HepG2 (cell line): ENCODE results near the gene HSPA6. TPM values are rescaled to one million over a fixed set of nuclear protein-coding genes. Genes with fewer than 3 reads are reported as not detected.

Experiments
- CBX5 ChIP-seq: sonication (generic); formaldehyde crosslinking; IDR thresholded peaks from 2 replicates; pipeline ENCODE4 v1.4.0; 2020; ENCODE audit warnings: missing genetic modification reagents, borderline replicate concordance
- ETV5 ChIP-seq: IDR thresholded peaks from 2 replicates; pipeline ENCODE4 v1.6.1; 2018; ENCODE audit warnings: missing biosample characterization, missing genetic modification reagents, inconsistent platforms, borderline replicate concordance
- FOXA3 ChIP-seq: IDR thresholded peaks from 2 replicates; pipeline ENCODE4 v1.6.1; 2016; ENCODE audit warnings: missing genetic modification reagents, missing compliant biosample characterization
- FOXC1 ChIP-seq: sonication (generic); formaldehyde crosslinking; IDR thresholded peaks from 2 replicates; pipeline ENCODE4 v1.8.0; 2022; ENCODE audit warnings: mild to moderate bottlenecking, missing genetic modification reagents, borderline replicate concordance
- GATAD2A ChIP-seq: IDR thresholded peaks from 2 replicates; pipeline ENCODE4 v1.6.1; 2016
- KLF12 ChIP-seq: sonication (generic); formaldehyde crosslinking; IDR thresholded peaks from 2 replicates; pipeline ENCODE4 v1.4.0; 2020; ENCODE audit warnings: missing genetic modification reagents, borderline replicate concordance
- MLX ChIP-seq: IDR thresholded peaks from 2 replicates; pipeline ENCODE4 v1.6.1; 2016
- NPAS2 ChIP-seq: sonication (generic); formaldehyde crosslinking; IDR thresholded peaks from 2 replicates; pipeline ENCODE4 v1.8.0; 2022; ENCODE audit warnings: mild to moderate bottlenecking, missing genetic modification reagents, borderline replicate concordance
- POGZ ChIP-seq: sonication (generic); formaldehyde crosslinking; IDR thresholded peaks from 2 replicates; pipeline ENCODE4 v1.4.0; 2020; ENCODE audit warnings: mild to moderate bottlenecking, missing genetic modification reagents
- RCOR2 ChIP-seq: IDR thresholded peaks from 2 replicates; pipeline ENCODE4 v1.6.1; 2016; ENCODE audit warnings: missing biosample characterization, missing genetic modification reagents
- SP2 ChIP-seq: sonication (generic); formaldehyde crosslinking; IDR thresholded peaks from 2 replicates; pipeline ENCODE4 v1.5.1; 2020; ENCODE audit warnings: mild to moderate bottlenecking, missing genetic modification reagents
- SP5 ChIP-seq: IDR thresholded peaks from 2 replicates; pipeline ENCODE4 v1.6.1; 2016; ENCODE audit warnings: low read depth, borderline replicate concordance
- SRSF4 ChIP-seq: fragments of 200-400 bp; formaldehyde crosslinking; IDR thresholded peaks from one replicate; pipeline ENCODE4 v1.6.1; 2018; ENCODE audit warnings: mild to moderate bottlenecking, low read depth, low read length, moderate library complexity; ENCODE audit not compliant: poor library complexity, severe bottlenecking
- TGIF2 ChIP-seq: IDR thresholded peaks from 2 replicates; pipeline ENCODE4 v1.6.1; 2016; ENCODE audit warnings: control low read depth, missing compliant biosample characterization
- ZEB1 ChIP-seq: IDR thresholded peaks from 2 replicates; pipeline ENCODE4 v1.6.1; 2012; ENCODE audit warnings: mild to moderate bottlenecking, low read depth, inconsistent platforms; ENCODE audit not compliant: insufficient replicate concordance
- ZKSCAN1 ChIP-seq: fragments of 150-350 bp; IDR thresholded peaks from 2 replicates; pipeline ENCODE4 v1.6.1; 2014; ENCODE audit warnings: low read length
- ZNF292 ChIP-seq: sonication (generic); formaldehyde crosslinking; IDR thresholded peaks from 2 replicates; pipeline ENCODE4 v1.8.1; 2022; ENCODE audit warnings: mild to moderate bottlenecking, low read depth, missing genetic modification reagents, borderline replicate concordance
- ZNF446 ChIP-seq: sonication (generic); formaldehyde crosslinking; IDR thresholded peaks from 2 replicates; pipeline ENCODE4 v1.5.0; 2020; ENCODE audit warnings: mild to moderate bottlenecking, missing genetic modification reagents
- ZNF567 ChIP-seq: sonication (generic); formaldehyde crosslinking; IDR thresholded peaks from 2 replicates; pipeline ENCODE4 v1.8.1; 2023; ENCODE audit warnings: mild to moderate bottlenecking, missing genetic modification reagents, borderline replicate concordance
- ZNF615 ChIP-seq: sonication (generic); formaldehyde crosslinking; IDR thresholded peaks from 2 replicates; pipeline ENCODE4 v1.5.0; 2020; ENCODE audit warnings: mild to moderate bottlenecking, missing genetic modification reagents, borderline replicate concordance
- ZNF639 ChIP-seq: conservative IDR thresholded peaks from 2 replicates; pipeline ENCODE4 v1.6.1; 2018; ENCODE audit warnings: missing genetic modification reagents
- polyA plus RNA-seq, 8 experiments: library from polyadenylated mRNA; depleted of rRNA in 3 of 8; stranded (reverse) in 7 of 8; unstranded in 1 of 8; fragments of >200 nt; fragmentation: Illumina TruSeq in 4 of 8; extraction: Trizol in 4 of 8; gene quantifications; 2 replicates each; pipeline versions ENCODE4 v1.2.1 to v1.2.3, GENCODE V29; 2011 to 2016; ENCODE audit warnings: low read depth in 4 of 8, missing spikeins in 1 of 8, mixed read lengths in 1 of 8; ENCODE audit not compliant: insufficient read depth in 1 of 8
- total RNA-seq, 5 experiments: library from RNA; depleted of rRNA; stranded (reverse); fragments of >200 nt; fragmentation: Illumina TruSeq; extraction: Trizol; gene quantifications; 2 replicates each; pipeline ENCODE4 v1.2.3, GENCODE V29; 2016; ENCODE audit warnings: low read depth in 1 of 5
- TF ChIP-seq, protein P1 (sequence below): sonication (generic); formaldehyde crosslinking; IDR thresholded peaks from 2 replicates; pipeline ENCODE4 v1.8.1; 2023; ENCODE audit warnings: mild to moderate bottlenecking, missing genetic modification reagents
- TF ChIP-seq, protein P2 (sequence below): sonication (generic); formaldehyde crosslinking; IDR thresholded peaks from 2 replicates; pipeline ENCODE4 v1.4.0; 2020; ENCODE audit warnings: missing genetic modification reagents
- TF ChIP-seq, protein P3 (sequence below): IDR thresholded peaks from 2 replicates; pipeline ENCODE4 v1.6.1; 2016; ENCODE audit warnings: low read depth

The HSPA6 gene
- total and polyA plus RNA-seq, 2 of the 13 experiments (the other 11 are each of a cell fraction or from before 2014, with no cell fraction given) = 0.07 TPM; not detected in 1

GRCh38 chr1:161506336-161507223 is 17.8 kb upstream of the HSPA6 start (continued):
- TF ChIP-seq MLX (CRISPR knock-in tag) (no peak), FOXA3 (CRISPR knock-in tag) (0 out of 2 replicates have a peak, but pooled peaks have one; percentile 17), ZNF446 (CRISPR knock-in tag) (no peak), FOXC1 (no peak), KLF12 (CRISPR knock-in tag) (no peak), RCOR2 (CRISPR knock-in tag) (peak; percentile 30; the same call in 1 of the 2 replicates), GATAD2A (0 out of 2 replicates have a peak, but pooled peaks have one; percentile 32), CBX5 (CRISPR knock-in tag) (no peak), SP2 (CRISPR knock-in tag) (no peak), ZEB1 (no peak), ZNF292 (peak; percentile 55; the same call in 1 of the 2 replicates), ZNF615 (CRISPR knock-in tag) (no peak), ZNF639 (CRISPR knock-in tag) (no peak), ETV5 (CRISPR knock-in tag) (peak; percentile 39; the same call in 1 of the 2 replicates), POGZ (CRISPR knock-in tag) (no peak), ZNF567 (CRISPR knock-in tag) (no peak), ZKSCAN1 (no peak), NPAS2 (no peak), SRSF4 (no peak), TGIF2 (CRISPR knock-in tag) (no peak), SP5 (peak; percentile 78; the same call in 1 of the 2 replicates)
- TF ChIP-seq, protein P1, sequence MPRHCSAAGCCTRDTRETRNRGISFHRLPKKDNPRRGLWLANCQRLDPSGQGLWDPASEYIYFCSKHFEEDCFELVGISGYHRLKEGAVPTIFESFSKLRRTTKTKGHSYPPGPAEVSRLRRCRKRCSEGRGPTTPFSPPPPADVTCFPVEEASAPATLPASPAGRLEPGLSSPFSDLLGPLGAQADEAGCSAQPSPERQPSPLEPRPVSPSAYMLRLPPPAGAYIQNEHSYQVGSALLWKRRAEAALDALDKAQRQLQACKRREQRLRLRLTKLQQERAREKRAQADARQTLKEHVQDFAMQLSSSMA (CRISPR knock-in tag) = no peak
- TF ChIP-seq, protein P2, sequence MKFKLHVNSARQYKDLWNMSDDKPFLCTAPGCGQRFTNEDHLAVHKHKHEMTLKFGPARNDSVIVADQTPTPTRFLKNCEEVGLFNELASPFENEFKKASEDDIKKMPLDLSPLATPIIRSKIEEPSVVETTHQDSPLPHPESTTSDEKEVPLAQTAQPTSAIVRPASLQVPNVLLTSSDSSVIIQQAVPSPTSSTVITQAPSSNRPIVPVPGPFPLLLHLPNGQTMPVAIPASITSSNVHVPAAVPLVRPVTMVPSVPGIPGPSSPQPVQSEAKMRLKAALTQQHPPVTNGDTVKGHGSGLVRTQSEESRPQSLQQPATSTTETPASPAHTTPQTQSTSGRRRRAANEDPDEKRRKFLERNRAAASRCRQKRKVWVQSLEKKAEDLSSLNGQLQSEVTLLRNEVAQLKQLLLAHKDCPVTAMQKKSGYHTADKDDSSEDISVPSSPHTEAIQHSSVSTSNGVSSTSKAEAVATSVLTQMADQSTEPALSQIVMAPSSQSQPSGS (CRISPR knock-in tag) = no peak
- TF ChIP-seq, protein P3, sequence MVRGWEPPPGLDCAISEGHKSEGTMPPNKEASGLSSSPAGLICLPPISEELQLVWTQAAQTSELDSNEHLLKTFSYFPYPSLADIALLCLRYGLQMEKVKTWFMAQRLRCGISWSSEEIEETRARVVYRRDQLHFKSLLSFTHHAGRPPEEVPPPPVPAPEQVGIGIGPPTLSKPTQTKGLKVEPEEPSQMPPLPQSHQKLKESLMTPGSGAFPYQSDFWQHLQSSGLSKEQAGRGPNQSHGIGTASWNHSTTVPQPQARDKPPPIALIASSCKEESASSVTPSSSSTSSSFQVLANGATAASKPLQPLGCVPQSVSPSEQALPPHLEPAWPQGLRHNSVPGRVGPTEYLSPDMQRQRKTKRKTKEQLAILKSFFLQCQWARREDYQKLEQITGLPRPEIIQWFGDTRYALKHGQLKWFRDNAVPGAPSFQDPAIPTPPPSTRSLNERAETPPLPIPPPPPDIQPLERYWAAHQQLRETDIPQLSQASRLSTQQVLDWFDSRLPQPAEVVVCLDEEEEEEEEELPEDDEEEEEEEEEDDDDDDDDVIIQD (CRISPR knock-in tag) = no peak
